Rectal smooth muscle tissue (tissue), 1 donor: ENCODE measurements around the gene GPR25.

Experiments
- H3K27ac ChIP-seq: one replicate; pipeline ENCODE4 v1.7.0; 2013; ENCODE audit warnings: low read depth, low read length, inconsistent platforms
- H3K27me3 ChIP-seq: one replicate; pipeline ENCODE4 v1.7.0; 2013; ENCODE audit warnings: low read length; ENCODE audit not compliant: control insufficient read depth, insufficient read depth
- H3K36me3 ChIP-seq: one replicate; pipeline ENCODE4 v1.7.0; 2013; ENCODE audit warnings: low read length; ENCODE audit not compliant: control insufficient read depth, insufficient read depth
- H3K4me1 ChIP-seq: one replicate; pipeline ENCODE4 v1.7.0; 2013; ENCODE audit warnings: low read length; ENCODE audit not compliant: control insufficient read depth, insufficient read depth
- H3K4me3 ChIP-seq: one replicate; pipeline ENCODE4 v1.7.0; 2013; ENCODE audit warnings: low read length
- H3K9ac ChIP-seq: one replicate; pipeline ENCODE4 v1.7.0; 2013; ENCODE audit warnings: low read length

Gene GPR25

GRCh38 chr1:200861937-200862647 lies 10.7 kb upstream of the GPR25 start:
- H3K27me3 ChIP-seq: no peaks in the 10 kb centered on the region
- H3K9ac ChIP-seq: no peak overlapping the region
- no peaks in the 10 kb centered on the region for H3K4me1 ChIP-seq
- no peak overlapping the region for H3K27ac ChIP-seq
- no peaks in the 10 kb centered on the region for H3K36me3 ChIP-seq
- H3K4me3 ChIP-seq: no peak overlapping the region

DNA sequence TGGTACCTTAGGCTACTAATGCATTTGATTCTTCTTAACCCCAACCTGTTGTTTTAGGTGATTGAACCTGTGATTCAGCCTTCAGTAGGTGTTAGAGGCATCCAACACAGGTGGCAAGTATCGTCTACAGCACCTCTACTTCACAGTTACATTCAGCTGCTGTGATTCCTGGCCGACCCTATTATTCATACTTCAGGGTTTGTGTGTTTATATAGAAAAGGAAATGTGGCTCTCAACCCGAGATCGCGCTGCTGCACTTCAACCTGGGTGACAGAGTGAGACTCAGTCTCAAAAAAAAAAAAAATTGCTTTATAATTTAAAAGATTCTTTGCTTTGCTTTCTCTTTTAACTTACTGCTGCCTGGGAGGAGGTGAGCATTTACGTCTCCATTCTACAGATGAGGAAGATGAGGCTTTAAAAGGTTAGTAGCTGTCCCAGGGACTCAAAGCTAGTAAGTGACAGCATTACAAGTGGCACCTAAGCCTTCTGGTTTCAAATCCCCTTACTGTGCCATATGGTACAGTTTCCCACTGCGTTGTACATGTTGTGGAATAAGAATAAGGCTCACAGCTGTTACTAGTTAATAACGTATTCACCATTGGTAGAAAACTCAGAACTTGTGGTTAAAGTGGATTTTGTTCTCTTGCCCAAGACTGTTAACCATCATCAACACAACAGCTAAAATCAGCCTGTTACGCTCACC lies 9.9 kb upstream of the GPR25 start:
- Histone ChIP-seq H3K27ac (no peak overlapping the region), H3K9ac (no peak overlapping the region), H3K27me3 (no peaks in the 10 kb centered on the region), H3K36me3 (no peaks in the 10 kb centered on the region), H3K4me3 (no peak overlapping the region), H3K4me1 (no peaks in the 10 kb centered on the region)

- Histone ChIP-seq H3K9ac (no peak overlapping the region), H3K4me1 (no peaks in the 10 kb centered on the region), H3K36me3 (no peaks in the 10 kb centered on the region), H3K27ac (no peak overlapping the region), H3K27me3 (no peaks in the 10 kb centered on the region), H3K4me3 (no peak overlapping the region)
Observed at GRCh38 chr1:200866116-200866515, 6.7 kb upstream of the GPR25 start.

GRCh38 chr1:200866521-200866920 lies 6.3 kb upstream of the GPR25 start:
- no peaks in the 10 kb centered on the region for H3K27me3 ChIP-seq
- H3K36me3 ChIP-seq: no peaks in the 10 kb centered on the region
- H3K27ac ChIP-seq: no peak overlapping the region
- H3K9ac ChIP-seq: no peak overlapping the region
- H3K4me3 ChIP-seq: no peak overlapping the region
- no peaks in the 10 kb centered on the region for H3K4me1 ChIP-seq

DNA sequence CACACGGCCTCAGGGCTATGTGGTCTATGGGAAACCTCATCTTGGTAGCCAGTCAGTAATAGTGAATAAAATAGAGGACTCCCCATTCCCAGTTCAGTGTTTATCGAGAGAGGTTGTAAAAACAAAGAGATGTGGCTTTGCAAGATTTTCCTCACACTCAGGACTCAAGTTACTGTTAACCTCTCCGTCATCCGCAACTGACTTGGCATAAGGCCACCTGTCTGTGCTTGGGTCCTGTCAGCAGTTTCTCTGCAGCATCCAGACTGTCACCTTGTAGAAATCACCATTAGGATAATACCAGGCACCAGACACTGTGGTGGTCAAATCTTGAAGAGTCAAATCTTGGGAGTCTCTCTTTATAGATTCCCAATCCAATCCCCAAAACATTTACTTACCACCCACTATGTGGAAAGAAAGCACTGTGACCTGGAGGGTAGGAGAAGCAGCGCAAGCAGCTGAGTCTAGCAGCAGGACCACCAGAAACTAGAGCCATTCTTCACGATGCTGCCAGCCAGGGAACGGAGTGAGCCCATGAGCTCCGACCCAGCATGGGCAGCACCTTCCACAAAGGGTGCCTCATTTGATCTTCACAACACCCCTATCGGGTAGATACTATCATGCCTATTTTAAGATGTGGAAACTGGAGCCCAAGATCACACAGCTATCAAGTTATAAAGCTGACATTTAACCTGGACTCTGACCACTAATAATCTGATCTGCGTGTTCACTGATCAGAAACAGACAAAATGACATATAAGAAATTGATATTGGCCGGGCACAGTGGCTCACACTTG lies 5.6 kb upstream of the GPR25 start:
- Histone ChIP-seq H3K27me3 (no peaks in the 10 kb centered on the region), H3K27ac (no peak overlapping the region), H3K4me3 (no peak overlapping the region), H3K9ac (no peak overlapping the region), H3K4me1 (no peaks in the 10 kb centered on the region), H3K36me3 (no peaks in the 10 kb centered on the region)

DNA sequence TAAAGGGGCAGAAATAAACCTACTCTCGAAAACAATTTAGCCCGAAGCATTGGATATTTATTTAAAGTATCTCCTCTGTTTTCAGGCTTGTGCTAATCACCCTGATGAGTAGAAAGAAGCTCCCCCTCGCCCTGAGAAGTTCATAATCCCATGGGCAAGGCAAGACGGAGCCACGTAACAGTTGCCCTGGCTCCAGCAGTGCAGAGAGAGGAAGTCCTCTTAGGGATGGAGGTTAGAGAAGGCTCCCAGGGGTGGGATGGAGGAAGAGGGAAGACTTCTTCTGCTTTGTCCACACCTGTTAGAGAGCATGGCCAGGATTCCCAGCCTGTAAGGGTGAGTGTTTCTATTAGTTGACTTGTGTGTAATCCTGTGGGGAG lies 3.4 kb upstream of the GPR25 start:
- Histone ChIP-seq H3K4me3 (no peak overlapping the region), H3K36me3 (no peaks in the 10 kb centered on the region), H3K4me1 (no peaks in the 10 kb centered on the region), H3K9ac (no peak overlapping the region), H3K27ac (no peak overlapping the region), H3K27me3 (peaks cover 12% of the 10 kb centered on the region)

GRCh38 chr1:200869753-200870391 lies 2.9 kb upstream of the GPR25 start:
- Histone ChIP-seq H3K4me1 (no peaks in the 10 kb centered on the region), H3K27me3 (peaks cover 12% of the 10 kb centered on the region), H3K27ac (no peak overlapping the region), H3K9ac (no peak overlapping the region), H3K36me3 (no peaks in the 10 kb centered on the region), H3K4me3 (no peak overlapping the region)

DNA sequence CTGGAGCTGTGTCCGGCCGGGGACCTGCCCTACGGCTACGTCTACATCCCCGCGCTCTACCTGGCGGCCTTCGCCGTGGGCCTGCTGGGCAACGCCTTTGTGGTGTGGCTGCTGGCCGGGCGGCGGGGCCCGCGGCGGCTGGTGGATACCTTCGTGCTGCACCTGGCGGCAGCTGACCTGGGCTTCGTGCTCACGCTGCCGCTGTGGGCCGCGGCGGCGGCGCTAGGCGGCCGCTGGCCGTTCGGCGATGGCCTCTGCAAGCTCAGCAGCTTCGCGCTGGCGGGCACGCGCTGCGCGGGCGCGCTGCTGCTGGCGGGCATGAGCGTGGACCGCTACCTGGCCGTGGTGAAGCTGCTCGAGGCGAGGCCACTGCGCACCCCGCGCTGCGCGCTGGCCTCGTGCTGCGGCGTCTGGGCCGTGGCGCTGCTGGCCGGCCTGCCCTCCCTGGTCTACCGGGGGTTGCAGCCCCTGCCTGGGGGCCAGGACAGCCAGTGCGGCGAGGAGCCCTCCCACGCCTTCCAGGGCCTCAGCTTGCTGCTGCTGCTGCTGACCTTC lies 412 bp downstream of the GPR25 start:
- no peak overlapping the region for H3K9ac ChIP-seq

DNA sequence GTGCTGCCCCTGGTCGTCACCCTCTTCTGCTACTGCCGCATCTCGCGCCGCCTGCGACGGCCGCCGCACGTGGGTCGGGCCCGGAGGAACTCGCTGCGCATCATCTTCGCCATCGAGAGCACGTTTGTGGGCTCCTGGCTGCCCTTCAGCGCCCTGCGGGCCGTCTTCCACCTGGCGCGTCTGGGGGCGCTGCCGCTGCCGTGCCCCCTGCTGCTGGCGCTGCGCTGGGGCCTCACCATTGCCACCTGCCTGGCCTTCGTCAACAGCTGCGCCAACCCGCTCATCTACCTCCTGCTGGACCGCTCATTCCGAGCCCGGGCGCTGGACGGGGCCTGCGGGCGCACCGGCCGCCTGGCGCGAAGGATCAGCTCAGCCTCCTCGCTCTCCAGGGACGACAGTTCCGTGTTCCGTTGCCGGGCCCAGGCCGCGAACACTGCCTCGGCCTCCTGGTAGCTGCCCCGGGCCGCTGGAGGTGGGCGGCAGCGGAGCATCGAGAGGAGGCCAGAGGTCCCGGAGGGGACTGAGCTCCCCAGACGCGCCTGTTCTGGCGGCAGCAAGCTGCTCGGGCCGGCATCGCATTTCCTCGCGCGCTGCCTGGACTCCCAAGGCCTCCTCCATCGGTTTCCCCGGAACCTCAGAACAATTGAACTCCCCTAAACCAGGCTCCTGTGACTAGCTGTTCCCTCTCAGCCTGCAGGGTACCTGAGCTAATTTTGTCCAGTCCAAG lies 1.1 kb downstream of the GPR25 start:
- Histone ChIP-seq H3K9ac (no peak overlapping the region), H3K27me3 (peaks cover 12% of the 10 kb centered on the region), H3K4me3 (peak overlapping the region; percentile 37), H3K27ac (no peak overlapping the region), H3K36me3 (no peaks in the 10 kb centered on the region), H3K4me1 (no peaks in the 10 kb centered on the region)

More for the DNA sequence above, 412 bp downstream of the GPR25 start:
- Histone ChIP-seq H3K4me1 (no peaks in the 10 kb centered on the region), H3K27me3 (peaks cover 12% of the 10 kb centered on the region), H3K36me3 (no peaks in the 10 kb centered on the region), H3K27ac (no peak overlapping the region), H3K4me3 (peak overlapping the region; percentile 37)

GRCh38 chr1:200874694-200875093 lies 1.9 kb downstream of the GPR25 start:
- no peaks in the 10 kb centered on the region for H3K4me1 ChIP-seq
- H3K36me3 ChIP-seq: no peaks in the 10 kb centered on the region
- H3K4me3 ChIP-seq: no peak overlapping the region
- no peak overlapping the region for H3K9ac ChIP-seq
- peaks cover 12% of the 10 kb centered on the region for H3K27me3 ChIP-seq
- no peak overlapping the region for H3K27ac ChIP-seq

DNA sequence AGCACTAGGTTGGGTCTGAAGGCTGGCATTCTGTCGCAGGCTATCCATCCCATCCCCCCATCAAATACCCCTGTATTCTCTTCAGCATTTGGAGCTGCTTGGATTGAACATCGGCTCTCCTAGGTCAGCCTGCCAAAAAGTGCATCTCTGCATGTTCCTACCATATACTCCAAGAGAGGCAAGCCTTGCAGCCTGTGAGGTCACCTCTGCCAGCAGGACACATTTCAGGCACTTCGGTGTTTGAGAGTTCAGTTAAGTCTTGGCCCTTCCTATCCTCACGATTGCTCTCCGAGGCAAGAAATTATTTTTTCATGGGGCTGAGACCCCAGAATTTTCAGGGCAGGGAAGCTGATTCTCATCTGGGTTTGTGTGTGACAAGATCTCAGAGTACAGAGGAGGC lies 2.6 kb downstream of the GPR25 start:
- no peaks in the 10 kb centered on the region for H3K36me3 ChIP-seq
- no peak overlapping the region for H3K4me3 ChIP-seq
- H3K27ac ChIP-seq: no peak overlapping the region
- no peak overlapping the region for H3K9ac ChIP-seq
- H3K4me1 ChIP-seq: no peaks in the 10 kb centered on the region
- H3K27me3 ChIP-seq: peaks cover 12% of the 10 kb centered on the region
